Endothelial cell of umbilical vein (primary cell): Measurements from ENCODE around the gene PLPPR4. TPM values are rescaled to one million over a fixed set of nuclear protein-coding genes. Genes with fewer than 3 reads are reported as not detected.

Experiments
- BruUV-seq: library from RNA; stranded (reverse); fragments of 400-500 nt; replicated peaks from 2 replicates; lab custom pipeline; 2021; lab: Mats Ljungman, UMichigan
- CTCF ChIA-PET: fragments of 300-600, 350-600 bp; sonication (Branson Sonifier 250); formaldehyde crosslinking; loops from one replicate; lab custom pipeline; 2021; ENCODE audit warnings: antibody characterized with exemption, inconsistent platforms; lab: Charles Lee
- POLR2A ChIA-PET: fragments of 300-600, 350-600 bp; sonication (Branson Sonifier 250); formaldehyde crosslinking; loops from one replicate; lab custom pipeline; 2021; ENCODE audit warnings: antibody characterized with exemption, inconsistent platforms; lab: Charles Lee
- DNase-seq: peaks from one replicate; pipeline ENCODE4 v3.0.0-alpha.2; 2011; ENCODE audit warnings: low read depth, low spot score
- FAIRE-seq: peaks from 2 replicates; lab custom pipeline; 2011; peaks lifted over from hg19 to GRCh38; lab: Jason Lieb, UNC
- H2AFZ ChIP-seq: 2 replicates; pipeline ENCODE4 v1.6.0; 2012; ENCODE audit warnings: low read depth, low read length, control low read depth, inconsistent platforms
- H3K27ac ChIP-seq: 2 replicates; pipeline ENCODE4 v1.5.1; 2011; ENCODE audit warnings: low read depth, mild to moderate bottlenecking, control low read depth, low read length, moderate library complexity; ENCODE audit not compliant: insufficient read depth
- H3K27me3 ChIP-seq, 2 experiments: 2 replicates each; pipeline versions ENCODE4 v1.6.0 to v1.6.1; 2011; ENCODE audit warnings: low read length in 2 of 2, mixed read lengths in 1 of 2; ENCODE audit not compliant: control insufficient read depth in 2 of 2, insufficient read depth in 2 of 2
- H3K36me3 ChIP-seq, 2 experiments: 2 replicates in 1 of 2; 3 replicates in 1 of 2; pipeline ENCODE4 v1.5.1; 2011; ENCODE audit warnings: low read length in 2 of 2, mild to moderate bottlenecking in 1 of 2, moderate library complexity in 1 of 2; ENCODE audit not compliant: control insufficient read depth in 2 of 2, insufficient read depth in 2 of 2; ENCODE audit errors: extremely low read depth in 1 of 2
- H3K4me1 ChIP-seq: 3 replicates; pipeline ENCODE4 v1.5.1; 2011; ENCODE audit warnings: mild to moderate bottlenecking, low read length; ENCODE audit not compliant: control insufficient read depth, insufficient read depth; ENCODE audit errors: extremely low read depth
- H3K4me2 ChIP-seq: 2 replicates; pipeline ENCODE4 v1.6.1; 2011; ENCODE audit warnings: low read length, control low read depth, mixed read lengths; ENCODE audit not compliant: insufficient read depth
- H3K4me3 ChIP-seq, 3 experiments: fragments of 200-600 bp in 1 of 3; sonication (generic), shearing (Covaris generic) in 1 of 3; replicated peaks in 1 of 3; 2 replicates each; pipeline ENCODE4 v1.5.1; 2011 to 2016; ENCODE audit warnings: control low read depth in 3 of 3, low read length in 3 of 3, mild to moderate bottlenecking in 2 of 3, inconsistent platforms in 1 of 3, low read depth in 1 of 3, moderate library complexity in 1 of 3; ENCODE audit not compliant: insufficient read depth in 1 of 3
- H3K79me2 ChIP-seq: 2 replicates; pipeline ENCODE4 v1.6.0; 2012; ENCODE audit warnings: low read length, inconsistent platforms; ENCODE audit not compliant: control insufficient read depth, insufficient read depth
- H3K9ac ChIP-seq: replicated peaks from 2 replicates; pipeline ENCODE3; 2011; ENCODE audit warnings: low read length, control low read depth; ENCODE audit not compliant: insufficient read depth; ENCODE audit errors: extremely low read depth
- H3K9me1 ChIP-seq: replicated peaks from 3 replicates; pipeline ENCODE4 v1.6.0; 2011; ENCODE audit warnings: mild to moderate bottlenecking, low read length; ENCODE audit not compliant: control insufficient read depth, insufficient read depth; ENCODE audit errors: extremely low read depth
- H3K9me3 ChIP-seq: replicated peaks from 2 replicates; pipeline ENCODE4 v1.5.1; 2012; ENCODE audit warnings: low read length, inconsistent platforms; ENCODE audit not compliant: control insufficient read depth, insufficient read depth
- H4K20me1 ChIP-seq: replicated peaks from 2 replicates; pipeline ENCODE3; 2011; ENCODE audit warnings: mild to moderate bottlenecking, low read length; ENCODE audit not compliant: control insufficient read depth, insufficient read depth; ENCODE audit errors: extremely low read depth
- CTCF ChIP-seq, 2 donors: IDR thresholded peaks; 1 replicate in 1 of 2; 2 replicates in 1 of 2; pipeline ENCODE4 v1.5.1; 2011; ENCODE audit warnings: low read length in 2 of 2, mild to moderate bottlenecking in 2 of 2, moderate library complexity in 2 of 2, control low read depth in 1 of 2, inconsistent platforms in 1 of 2, low read depth in 1 of 2; ENCODE audit not compliant: insufficient read depth in 1 of 2; ENCODE audit errors: extremely low read depth in 1 of 2
- EZH2 ChIP-seq: IDR thresholded peaks from 2 replicates; pipeline ENCODE4 v1.6.1; 2012; ENCODE audit warnings: borderline replicate concordance, low read depth, mild to moderate bottlenecking, moderate library complexity, low read length, inconsistent platforms; ENCODE audit not compliant: severe bottlenecking
- FOS ChIP-seq: IDR thresholded peaks from 2 replicates; pipeline ENCODE4 v1.6.1; 2011; ENCODE audit warnings: mild to moderate bottlenecking, low read length, moderate library complexity, borderline replicate concordance; ENCODE audit not compliant: insufficient read depth
- GATA2 ChIP-seq: IDR thresholded peaks from 2 replicates; pipeline ENCODE4 v1.7.0; 2011; ENCODE audit warnings: low read depth, mild to moderate bottlenecking, moderate library complexity, mixed read lengths, low read length; ENCODE audit not compliant: insufficient read length, insufficient read depth
- JUN ChIP-seq: IDR thresholded peaks from 2 replicates; pipeline ENCODE4 v1.6.1; 2011; ENCODE audit warnings: borderline replicate concordance, low read depth; ENCODE audit not compliant: insufficient read length, insufficient read depth
- MAX ChIP-seq: IDR thresholded peaks from 2 replicates; pipeline ENCODE4 v1.6.1; 2011; ENCODE audit not compliant: insufficient read depth, insufficient read length
- MYC ChIP-seq: IDR thresholded peaks from one replicate; pipeline ENCODE4 v1.6.1; 2011; ENCODE audit warnings: mild to moderate bottlenecking, low read depth, low read length
- POLR2A ChIP-seq: IDR thresholded peaks from 2 replicates; pipeline ENCODE4 v1.6.1; 2012; ENCODE audit warnings: low read depth, mild to moderate bottlenecking, control low read depth, low read length
- POLR2AphosphoS5 ChIP-seq: IDR thresholded peaks from 2 replicates; pipeline ENCODE4 v1.6.1; 2012; ENCODE audit warnings: low read depth, mild to moderate bottlenecking, control low read depth, low read length, moderate library complexity; ENCODE audit not compliant: insufficient read depth
- dilution Hi-C: fragments of 300-500 bp; cut with MboI; formaldehyde crosslinking; loops from one replicate; pipeline ENCODE4 v1.15.0; 2019; ENCODE audit warnings: low sequenced_read_pairs; ENCODE audit not compliant: extremely low pct_ligation_motif_present
- intact Hi-C: fragments of 100-400 bp; cut with micrococcal nuclease; formaldehyde crosslinking; loops from one replicate; pipeline ENCODE4 v1.10.0; 2022
- polyA plus RNA-seq, 4 experiments: library from polyadenylated mRNA; depleted of rRNA in 3 of 4; stranded (reverse) in 3 of 4; unstranded in 1 of 4; fragments of >200 nt; gene quantifications; 2 replicates each; pipeline versions ENCODE4 v1.2.1 to v1.2.3, GENCODE V29; 2011 to 2012; ENCODE audit warnings: missing spikeins in 1 of 4
- total RNA-seq: library from RNA; stranded (reverse); gene quantifications from 2 replicates; pipeline ENCODE4 v1.2.3, GENCODE V29; 2021

The PLPPR4 gene
- total and polyA plus RNA-seq, 2 donors (not counting 3 experiments of a cell fraction or from before 2014, with no cell fraction given) = not detected

GRCh38 chr1:99297923-99298322, 33.6 kb downstream of the PLPPR4 start:
- intact Hi-C loops (no loop called here), dilution Hi-C loops (no loop called here)
- Histone ChIP-seq H3K9me3 (no peaks in the 10 kb centered on the region), H3K27ac (no peak overlapping the region), H2AFZ (no peak overlapping the region), H3K27me3 (peaks cover 0 to 2% of the 10 kb centered on the region in 2 experiments), H3K79me2 (no peaks in the 10 kb centered on the region), H3K9ac (no peak overlapping the region), H4K20me1 (no peaks in the 10 kb centered on the region), H3K4me2 (no peak overlapping the region), H3K4me1 (no peaks in the 10 kb centered on the region), H3K36me3 (no peaks in the 10 kb centered on the region), H3K9me1 (no peaks in the 10 kb centered on the region), H3K4me3 (no peak overlapping the region)
- TF ChIP-seq JUN (no peak), GATA2 (no peak), CTCF (IDR thresholded peaks at IDR 0.05; ENCODE audit: extremely low read depth in 1 of 2, insufficient read depth in 1 of 2, low read depth in 1 of 2, low read length in 2 of 2) (no peak), EZH2 (no peak), MYC (no peak), MAX (no peak), POLR2AphosphoS5 (no peak), POLR2A (no peak), FOS (no peak)
- no TSS peak for BruUV-seq
- CTCF ChIA-PET = no interaction called here
- POLR2A ChIA-PET = no interaction called here
- no peak for DNase-seq
- no peak for FAIRE-seq
